Measurements from ENCODE around the gene RBM3.

RBM3 gene

DNA sequence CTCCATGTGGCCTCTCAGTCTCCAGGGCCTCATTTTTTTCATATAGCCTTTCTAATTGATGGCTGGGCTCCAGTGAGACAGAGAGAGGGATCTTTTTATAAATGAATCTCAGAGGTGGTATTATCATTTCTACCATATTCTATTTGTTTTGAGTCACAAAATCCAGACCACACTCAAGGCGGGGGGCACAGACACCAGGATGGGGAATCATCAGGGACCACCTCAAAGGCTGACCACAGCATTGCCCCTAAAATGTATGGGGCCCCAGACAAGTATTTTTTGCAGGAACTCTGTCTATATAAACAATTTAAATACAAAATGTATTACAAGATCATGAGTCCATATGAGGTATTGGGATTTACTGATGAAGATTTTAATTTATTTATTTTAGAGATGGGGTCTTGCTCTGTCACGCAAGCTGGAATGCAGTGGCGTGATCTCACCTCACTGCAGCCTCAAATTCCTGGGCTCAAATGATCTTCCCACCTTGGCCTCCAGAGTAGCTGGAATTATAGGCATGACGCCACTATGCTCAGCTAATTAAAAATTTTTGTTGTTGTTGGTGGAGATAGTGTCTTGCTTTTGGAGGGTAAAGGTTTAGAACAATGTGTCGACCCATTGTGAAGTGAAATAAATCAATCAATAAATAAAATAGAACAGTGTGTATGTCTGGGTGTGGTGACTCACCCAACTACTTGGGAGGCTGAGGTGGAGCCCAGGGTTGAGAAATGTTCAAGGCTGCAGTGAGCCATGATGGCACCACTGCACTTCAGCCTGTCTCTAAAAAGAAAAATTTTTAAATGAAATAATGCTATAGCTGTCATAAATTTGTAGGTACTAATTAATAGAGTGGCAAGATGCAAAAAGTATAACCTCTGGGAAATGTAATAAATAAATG, 52.4 kb downstream of the RBM3 start:
- DNase-seq = no peak
